HG03280 (cell line): ENCODE results near the gene TOMT.

Source experiments
- ATAC-seq: cut with Tn5 transposase; IDR thresholded peaks from one replicate; pipeline ENCODE4 v1.9.1; 2021; ENCODE audit warnings: mild to moderate bottlenecking, moderate library complexity; ENCODE audit not compliant: unreplicated experiment

Gene TOMT, protein sequence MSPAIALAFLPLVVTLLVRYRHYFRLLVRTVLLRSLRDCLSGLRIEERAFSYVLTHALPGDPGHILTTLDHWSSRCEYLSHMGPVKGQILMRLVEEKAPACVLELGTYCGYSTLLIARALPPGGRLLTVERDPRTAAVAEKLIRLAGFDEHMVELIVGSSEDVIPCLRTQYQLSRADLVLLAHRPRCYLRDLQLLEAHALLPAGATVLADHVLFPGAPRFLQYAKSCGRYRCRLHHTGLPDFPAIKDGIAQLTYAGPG

DNA sequence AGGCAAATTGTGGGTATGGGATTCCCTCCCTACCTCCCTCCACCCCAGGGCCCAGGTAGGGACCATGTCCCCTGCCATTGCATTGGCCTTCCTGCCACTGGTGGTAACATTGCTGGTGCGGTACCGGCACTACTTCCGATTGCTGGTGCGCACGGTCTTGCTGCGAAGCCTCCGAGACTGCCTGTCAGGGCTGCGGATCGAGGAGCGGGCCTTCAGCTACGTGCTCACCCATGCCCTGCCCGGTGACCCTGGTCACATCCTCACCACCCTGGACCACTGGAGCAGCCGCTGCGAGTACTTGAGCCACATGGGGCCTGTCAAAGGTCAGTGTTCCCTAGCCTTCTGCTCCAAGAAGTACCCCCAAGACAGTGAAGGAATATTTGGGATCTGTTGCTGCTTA is at the start of gene TOMT:
TOMT (plus strand) TSS at position 37 of the 400 bp plus-strand sequence; CDS start at position 65, 28 bp downstream.
- ATAC-seq, result no peak

DNA sequence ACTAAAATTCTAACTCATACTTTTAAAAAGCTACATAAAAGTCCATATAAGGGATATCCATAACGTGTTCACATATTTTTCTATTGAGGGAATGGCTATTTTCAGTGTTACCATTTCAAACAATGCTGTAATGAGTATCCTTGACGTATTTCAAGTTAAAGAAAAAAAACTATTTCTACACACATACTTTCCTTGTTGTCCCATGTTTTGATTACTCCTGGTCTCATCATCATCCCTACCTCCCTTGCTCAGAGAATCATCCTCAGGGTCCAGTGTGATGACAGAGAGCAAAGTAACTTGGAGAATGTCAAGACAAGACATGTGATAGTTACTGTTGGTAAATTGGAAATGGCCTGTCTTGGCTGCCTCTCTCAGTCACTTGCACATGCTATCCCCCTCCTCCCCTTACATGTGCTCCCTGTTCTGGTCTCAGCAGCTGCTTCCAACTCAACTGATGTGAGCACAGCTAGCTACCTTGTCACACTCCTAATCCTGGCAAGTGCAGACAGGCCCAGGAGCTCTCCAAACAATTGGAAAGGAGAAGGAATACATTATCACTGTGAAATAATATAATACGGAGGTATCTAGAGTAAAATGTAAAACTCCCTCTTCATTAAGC is 47.2 kb upstream of the TOMT start:
- no peak for ATAC-seq

DNA sequence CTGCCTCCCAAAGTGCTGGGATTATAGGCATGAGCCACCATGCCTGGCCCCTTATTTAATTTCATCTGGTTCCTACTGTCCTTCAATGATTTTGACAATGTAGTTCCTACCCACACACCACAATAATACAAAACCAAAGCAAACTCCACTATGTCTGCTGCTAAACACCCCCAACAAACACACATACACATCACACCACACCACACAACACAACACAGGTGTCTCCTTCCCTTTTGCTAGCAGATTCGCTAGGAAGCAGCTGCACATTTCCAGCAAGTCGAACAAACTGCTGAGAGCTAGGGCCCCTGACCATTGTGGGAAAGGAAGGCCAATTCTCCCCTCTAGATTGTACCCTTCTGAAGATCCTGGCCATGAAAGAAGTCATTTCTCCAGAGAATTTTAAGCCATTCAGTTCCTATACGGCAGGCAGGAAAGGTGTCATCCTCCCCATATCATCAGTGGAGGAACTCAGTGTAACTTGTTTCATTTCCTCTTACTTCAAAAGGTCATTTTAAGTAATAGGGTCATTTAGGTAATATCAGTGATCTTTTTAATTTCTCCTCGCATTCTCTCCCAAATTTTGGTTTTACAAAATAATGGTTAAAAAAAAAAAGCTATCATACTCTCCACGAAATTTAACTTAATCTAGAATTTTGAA is 43.9 kb upstream of the TOMT start:
- ATAC-seq, result no peak

DNA sequence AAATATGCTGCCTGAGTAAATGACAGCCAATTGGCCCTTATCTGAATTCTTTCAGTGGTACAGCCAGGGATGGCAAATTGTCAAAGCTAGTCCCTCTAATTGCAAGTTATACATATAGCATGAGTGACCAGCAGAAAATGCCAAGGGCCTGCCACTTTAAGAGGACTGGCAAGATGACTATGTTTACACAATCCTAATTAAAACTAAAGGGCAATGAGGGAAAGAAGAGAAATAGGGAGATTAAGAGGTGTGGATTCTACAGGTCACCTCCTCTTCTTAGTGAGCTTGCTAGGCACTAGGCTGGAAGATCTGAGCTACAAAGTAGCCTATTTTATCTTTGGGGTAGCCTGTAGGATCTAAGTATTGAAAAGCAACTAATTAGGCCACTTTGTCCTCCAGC is 38.9 kb upstream of the TOMT start:
- ATAC-seq, result no peak

DNA sequence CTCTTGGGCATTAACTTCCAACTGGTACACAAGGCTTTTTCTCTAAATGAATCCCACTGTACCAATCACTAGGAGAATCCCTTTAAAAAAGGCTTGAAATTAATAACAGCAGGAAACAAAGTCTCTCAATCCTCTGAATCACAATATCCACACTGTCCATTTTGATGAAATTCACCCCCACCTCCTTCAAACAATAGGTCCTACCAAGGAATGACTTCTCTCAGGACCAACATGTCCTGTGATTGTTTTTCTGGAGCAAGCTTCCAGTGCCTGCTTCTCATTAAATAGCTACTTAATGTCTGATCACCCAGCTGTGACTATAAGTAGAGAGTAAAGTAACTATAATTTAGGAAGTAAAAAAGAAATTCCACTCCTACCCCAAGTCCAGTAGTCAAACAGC is 38.5 kb upstream of the TOMT start:
- no peak for ATAC-seq

DNA sequence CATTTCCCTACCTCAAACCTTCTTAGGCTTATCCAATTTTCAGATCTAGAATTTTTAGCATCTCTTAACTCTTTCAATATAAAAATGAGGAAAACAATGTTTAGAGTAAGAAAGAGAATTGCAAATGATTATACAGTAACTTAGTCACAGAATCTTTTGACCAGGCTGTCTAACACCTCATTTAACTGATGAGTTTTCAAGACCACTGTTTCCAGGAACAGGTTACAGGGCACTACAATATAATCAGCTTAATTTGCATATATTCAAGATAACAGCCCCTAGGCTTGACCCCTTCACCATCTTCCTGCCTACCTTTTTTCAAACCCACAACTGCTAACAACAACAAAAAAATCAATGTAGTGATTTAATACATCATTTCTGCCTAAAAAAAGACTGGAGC is 38.0 kb upstream of the TOMT start:
- no peak for ATAC-seq

DNA sequence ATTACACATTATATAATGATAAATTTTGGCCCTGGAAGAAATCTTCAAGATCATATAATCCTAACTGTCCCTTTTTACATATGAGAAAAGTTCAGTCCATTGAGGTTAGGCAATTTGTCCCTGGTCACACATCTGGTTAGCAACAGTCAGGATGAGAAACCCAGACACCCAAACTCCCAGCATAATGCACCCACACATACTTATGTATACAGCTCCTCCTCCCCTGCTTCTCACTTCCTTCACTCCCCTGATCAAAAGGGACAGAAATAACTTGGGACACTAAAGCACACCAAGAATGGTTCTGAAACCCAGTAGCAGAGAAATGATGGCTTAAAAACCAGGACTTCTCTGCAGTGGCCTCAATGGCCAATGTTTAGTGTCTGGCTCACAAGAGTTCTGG is 36.5 kb upstream of the TOMT start:
- no peak for ATAC-seq

DNA sequence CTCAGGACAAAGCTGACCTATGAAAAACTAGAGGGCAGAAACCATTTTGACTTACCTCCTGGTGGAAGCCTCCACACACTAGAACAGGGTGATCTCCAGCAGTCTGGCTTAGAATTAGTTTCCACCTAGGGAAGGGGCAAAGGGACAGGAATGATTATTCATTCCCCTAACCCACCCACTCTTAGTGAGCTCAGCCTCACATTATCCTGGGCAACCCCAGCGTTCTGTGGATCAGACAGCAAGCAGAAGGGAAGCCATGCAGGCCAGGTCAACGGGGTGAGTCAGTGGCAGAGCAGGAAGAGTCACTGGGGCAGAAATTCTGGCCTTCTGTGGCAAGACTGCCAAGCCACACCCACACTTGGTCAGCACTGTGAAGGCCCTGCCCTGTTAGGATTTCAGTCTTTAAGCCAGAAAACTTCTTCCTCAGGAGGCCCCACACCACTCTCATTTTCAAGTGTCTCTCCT is 35.9 kb upstream of the TOMT start:
- ATAC-seq, result no peak

DNA sequence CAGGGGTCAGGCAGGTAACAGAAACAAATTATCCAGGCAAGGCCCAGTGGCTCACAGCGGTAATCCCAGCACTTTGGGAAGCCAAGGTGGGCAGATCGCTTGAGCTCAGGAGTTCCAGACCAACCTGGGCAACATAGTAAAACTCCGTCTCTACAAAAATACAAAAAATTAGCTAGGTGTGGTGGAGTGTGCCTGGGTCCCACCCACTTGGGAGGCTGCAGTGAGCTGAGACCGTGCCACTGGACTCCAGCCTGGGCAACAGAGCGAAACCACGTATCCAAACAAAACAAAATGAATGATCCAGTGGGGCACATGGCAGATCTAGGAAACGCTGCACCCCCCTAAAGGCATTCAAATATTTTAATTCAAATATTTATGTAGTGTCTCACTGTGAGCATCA is 35.2 kb upstream of the TOMT start:
- ATAC-seq, result no peak

DNA sequence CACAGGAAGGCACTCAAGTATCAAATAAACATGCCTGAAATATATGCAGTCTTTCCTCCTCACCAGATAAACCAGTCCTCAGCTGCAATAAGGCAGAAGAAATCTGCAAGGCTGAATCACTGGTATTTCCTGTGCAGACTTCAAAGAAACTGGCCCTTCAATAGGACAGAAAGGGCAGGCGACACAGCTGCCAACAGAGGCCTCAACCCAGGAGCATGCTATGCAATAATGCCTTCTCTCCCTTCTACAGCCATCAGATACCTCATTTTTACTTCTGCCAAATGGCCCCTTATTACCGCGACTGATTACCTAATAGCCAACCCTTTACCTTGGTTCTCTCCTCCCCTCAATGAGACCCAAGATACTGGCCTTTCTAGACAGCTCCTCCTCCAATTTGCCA is 33.4 kb upstream of the TOMT start:
- ATAC-seq, result no peak

DNA sequence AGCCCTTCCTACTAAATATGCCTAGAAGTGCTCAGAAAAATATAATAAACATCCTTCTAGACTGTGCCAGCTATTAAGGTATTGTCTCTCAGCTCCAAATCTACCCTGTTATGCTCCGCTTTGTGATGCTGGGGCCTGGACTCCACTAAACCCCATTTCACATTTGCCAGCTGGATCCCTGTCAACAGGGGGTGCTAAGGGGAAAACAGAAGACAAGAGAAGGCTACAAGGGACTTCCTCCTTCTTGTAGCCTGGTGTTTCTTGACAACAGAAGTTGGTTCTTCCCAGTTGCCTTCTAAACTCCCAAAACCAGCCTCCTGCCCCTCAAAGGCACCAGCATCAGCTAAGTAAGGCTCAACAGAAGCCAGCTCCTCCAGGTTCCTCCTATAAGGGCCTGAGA is 30.6 kb upstream of the TOMT start:
- no peak for ATAC-seq

DNA sequence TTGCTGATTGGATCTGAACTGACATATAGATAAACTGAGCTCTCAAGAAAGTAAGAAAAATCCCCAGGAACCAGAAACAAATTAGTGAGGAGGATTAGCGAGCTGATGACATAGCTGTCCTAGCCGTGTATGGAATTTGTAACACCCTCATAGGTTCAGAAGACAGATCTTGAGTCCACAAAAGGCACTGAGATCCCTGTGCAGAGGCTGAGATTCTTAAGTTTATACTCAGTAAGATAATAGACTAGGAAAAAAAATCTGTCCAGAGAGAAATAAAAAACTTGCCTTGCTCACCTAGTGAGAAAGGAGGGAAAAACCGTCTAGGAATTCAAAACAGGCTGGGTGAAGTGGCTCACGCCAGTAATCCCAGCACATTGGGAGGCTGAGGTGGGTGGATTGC is 30.0 kb upstream of the TOMT start:
- ATAC-seq, result no peak

DNA sequence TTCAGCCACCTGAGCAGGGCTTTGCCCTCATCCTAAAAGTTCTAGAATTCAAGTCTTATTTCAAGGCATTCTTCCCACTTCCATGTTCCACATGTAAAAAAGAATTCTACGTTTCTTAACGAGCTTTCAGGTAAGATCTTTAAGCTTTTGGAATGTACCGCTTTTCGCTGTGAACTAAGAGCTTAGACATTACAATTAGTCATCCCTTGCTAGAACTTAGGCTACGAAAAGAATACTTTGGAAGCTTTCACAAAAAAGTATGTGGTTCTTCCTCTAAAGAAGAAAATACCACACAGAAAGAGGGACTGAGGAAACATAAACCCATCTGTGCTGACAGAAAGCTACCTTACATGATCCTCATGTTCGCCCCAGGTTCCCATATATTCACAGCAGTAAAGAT is 27.2 kb upstream of the TOMT start:
- ATAC-seq, result no peak

DNA sequence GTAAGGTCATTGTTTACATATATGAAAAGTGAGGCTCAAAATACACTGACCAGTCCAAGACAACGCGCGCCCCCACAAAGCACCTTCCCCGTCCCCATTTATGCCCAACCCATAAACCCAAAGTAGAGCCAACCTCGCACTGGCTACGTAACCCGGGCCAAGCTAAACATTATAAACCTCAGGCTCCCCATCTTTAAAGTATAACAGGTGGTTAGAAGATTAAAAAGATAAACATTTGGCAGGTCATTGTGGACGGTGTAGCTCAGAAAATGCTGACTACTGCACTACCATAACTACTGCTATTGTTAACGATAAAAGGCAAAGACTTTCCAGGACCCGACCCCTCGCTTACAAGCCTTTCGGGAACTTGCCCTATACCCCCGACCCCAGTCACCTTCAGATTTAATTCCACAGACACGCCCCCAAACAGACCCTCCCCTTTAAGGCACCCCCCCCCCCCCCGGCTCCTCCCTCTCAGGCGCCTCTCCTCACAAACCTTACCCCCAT is 25.9 kb upstream of the TOMT start:
- ATAC-seq, result no peak

DNA sequence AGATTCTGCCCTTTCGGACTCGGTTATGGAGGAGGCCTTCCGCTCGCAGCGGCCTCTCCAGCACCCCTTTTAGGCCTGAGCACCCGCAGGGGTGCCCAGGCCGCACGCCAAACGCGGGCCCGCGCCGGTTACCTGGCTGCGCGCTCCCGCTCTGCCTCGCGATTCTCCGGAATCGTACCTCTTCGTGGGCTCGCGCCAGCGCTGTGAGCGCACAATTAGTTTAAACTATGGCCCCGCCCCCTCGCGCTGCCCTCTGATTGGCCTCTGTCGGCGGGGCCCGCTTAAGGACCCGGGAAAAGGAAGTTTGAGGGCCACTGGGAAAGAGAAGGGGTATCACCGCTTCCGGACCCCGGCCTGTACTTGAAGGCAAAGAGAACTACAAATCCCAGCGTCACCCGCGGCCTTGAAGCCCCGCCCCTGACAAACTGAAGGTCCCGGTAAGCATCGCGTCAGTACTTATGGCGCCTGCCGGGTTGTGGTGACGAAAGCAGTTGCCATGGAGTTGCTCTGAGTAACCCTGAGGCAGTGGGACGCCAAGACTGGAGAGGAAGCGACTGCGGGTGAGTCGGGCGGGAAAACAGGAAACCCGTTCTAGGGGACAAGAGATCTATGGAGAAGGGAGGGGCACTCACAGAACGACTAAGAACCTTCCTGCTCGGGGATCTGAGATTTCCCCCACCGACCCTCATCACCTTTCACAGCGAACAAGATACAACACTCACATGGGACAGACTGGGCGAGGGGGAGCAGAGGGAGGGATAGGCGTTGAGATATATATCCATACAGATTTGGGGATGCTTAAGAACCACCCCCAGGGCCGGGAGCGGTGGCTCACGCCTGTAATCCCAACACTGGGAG is 25.2 kb upstream of the TOMT start, which contains the start of the genes LRRC51 and NUMA1:
LRRC51 (plus strand) TSS at position 525 of the 858 bp plus-strand sequence. CDS start 8,234 bp downstream, outside the sequence.
NUMA1 (minus strand) TSS at position 217 of the 858 bp plus-strand sequence. CDS start 44,599 bp downstream, outside the sequence.
- ATAC-seq, result peak; percentile 95

DNA sequence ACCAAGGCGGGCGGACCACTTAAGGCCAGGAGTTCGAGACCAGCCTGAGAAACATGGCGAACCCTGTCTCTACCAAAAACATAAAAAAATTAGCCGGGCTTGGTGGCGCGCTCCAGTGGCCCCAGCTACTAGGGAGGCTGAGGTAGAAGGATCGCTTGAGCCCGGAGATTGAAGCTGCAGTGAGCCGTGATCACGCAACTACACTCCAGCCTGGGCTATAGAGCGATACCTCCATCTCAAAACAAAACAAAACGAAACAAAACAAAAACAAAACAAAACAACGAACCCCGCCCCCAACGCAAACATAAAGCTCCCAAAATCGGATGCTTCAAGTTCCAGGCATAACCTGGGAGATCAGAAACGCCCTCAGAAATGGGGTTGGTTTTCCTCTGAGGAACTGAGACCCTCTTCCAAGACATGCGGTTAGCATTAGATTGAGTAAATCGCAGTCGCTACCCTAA is 24.5 kb upstream of the TOMT start:
- ATAC-seq, result no peak

DNA sequence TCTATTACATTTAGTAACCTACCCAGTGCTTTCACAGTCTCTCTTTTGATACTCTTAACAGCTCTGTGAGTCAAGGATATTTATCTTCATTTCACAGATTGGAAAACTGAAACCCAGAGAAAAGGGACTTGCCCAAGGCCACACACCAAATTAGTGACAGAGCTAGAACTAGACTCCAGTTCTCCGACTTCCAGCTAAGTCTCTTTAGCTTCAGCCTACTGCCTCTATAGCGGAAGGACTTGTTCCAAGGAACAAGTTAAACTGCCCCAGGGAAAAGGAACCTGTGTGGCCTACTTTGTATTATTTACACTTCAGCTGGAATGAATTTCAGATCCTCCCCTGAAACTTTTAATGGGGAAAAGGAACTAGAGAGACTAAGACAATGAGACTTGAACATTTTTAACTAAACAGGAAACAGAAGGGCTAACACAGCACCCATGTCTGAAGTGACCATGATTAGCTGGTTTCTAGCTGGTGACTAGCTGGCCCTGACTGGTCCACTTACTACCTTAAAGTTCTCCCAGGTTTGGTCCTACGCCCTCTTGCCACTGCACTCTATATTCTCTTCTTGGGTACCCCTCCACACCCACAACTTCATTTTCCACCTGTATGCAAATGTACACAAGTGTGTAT is 23.8 kb upstream of the TOMT start:
- no peak for ATAC-seq

DNA sequence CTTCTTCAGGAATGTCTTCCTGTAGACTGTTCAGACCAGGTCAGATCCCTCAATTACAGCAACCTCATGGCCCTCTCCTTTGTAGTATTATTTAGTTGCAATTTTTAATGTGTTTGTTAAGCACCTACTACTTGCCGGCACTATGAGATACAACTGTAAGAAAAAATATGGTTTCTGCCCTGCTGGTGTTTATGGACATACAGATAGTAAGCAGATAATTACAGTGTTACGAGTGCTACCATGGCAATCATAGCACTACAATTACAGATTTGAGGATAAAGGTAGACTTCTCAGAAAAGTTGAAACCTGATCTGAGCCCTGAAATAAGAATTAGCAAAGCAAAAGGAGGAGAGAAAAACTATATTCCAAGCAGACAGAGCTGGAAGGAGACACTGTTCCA is 22.3 kb upstream of the TOMT start:
- no peak for ATAC-seq

DNA sequence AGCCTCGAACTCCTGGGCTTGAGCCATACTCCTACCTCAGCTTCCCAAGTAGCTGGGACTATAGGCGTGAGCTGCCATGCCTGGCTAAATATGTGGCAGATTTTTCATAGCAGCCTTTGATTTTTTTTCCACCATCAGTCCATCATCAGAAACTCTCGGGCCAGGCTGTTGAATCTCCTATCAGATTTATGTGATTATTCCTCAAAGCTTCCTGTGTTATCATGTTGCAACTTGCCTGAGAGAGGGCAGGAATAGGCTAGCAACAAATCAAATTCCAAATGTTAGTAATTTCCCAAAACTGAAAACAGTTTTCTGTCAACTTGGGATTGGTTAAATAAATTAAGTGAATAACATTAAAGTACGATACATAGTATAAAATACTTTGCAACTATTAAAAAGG is 21.6 kb upstream of the TOMT start:
- ATAC-seq, result no peak

DNA sequence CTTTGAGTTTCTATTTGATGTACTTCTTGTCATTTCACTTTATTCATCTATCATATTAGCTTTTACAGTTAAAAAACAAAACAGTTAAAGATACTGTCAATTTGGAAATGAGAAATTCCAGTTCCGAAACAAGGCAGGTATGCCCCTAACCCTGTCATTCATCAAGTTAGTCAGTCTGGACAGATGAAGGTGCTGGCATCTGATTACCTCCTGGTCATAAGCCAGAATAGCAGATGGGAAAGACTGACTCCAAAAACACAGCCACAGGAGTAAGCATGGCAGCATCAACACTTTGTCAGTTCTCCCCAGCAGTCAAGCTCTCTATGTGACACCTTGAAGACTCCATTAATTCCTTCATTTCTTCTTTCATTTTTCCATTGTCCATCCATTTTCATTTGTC is 20.8 kb upstream of the TOMT start:
- ATAC-seq, result no peak
